Caco-2 (cell line): ENCODE measurements around the gene SIRT3. TPM values are rescaled to one million over a fixed set of nuclear protein-coding genes. Genes with fewer than 3 reads are reported as not detected.

Experiments used
- BruUV-seq: library from RNA; stranded (reverse); fragments of 400-500 nt; replicated peaks from 2 replicates; lab custom pipeline; 2021; lab: Mats Ljungman, UMichigan
- CTCF ChIA-PET: fragments of 300-600 bp; sonication (Branson Sonifier 250); formaldehyde crosslinking; loops from one replicate; lab custom pipeline; 2022; ENCODE audit warnings: antibody characterized with exemption; lab: Charles Lee
- POLR2A ChIA-PET: fragments of 300-600 bp; sonication (Branson Sonifier 250); formaldehyde crosslinking; loops from one replicate; lab custom pipeline; 2022; ENCODE audit warnings: antibody characterized with exemption; lab: Charles Lee
- DNase-seq, 2 experiments: peaks; one replicate each; pipeline versions ENCODE4 v3.0.0 to v3.0.0-alpha.2; 2020 to 2022
- H3K27me3 ChIP-seq: replicated peaks from 2 replicates; pipeline ENCODE4 v1.6.0; 2011; ENCODE audit warnings: low read length; ENCODE audit not compliant: control insufficient read depth, insufficient read depth
- H3K36me3 ChIP-seq: 2 replicates; pipeline ENCODE4 v1.5.1; 2011; ENCODE audit warnings: low read length; ENCODE audit not compliant: control insufficient read depth, insufficient read depth
- H3K4me1 ChIP-seq: fragments of 250-450 bp; sonication (Bioruptor Pico); 2 replicates; pipeline ENCODE4 v1.5.1; 2020; ENCODE audit warnings: mild to moderate bottlenecking
- H3K4me3 ChIP-seq: 2 replicates; pipeline ENCODE4 v1.5.1; 2011; ENCODE audit warnings: low read depth, mild to moderate bottlenecking, control low read depth, low read length
- H3K9me3 ChIP-seq: fragments of 250-450 bp; sonication (Bioruptor Pico); 2 replicates; pipeline ENCODE4 v1.5.1; 2020; ENCODE audit warnings: mild to moderate bottlenecking, moderate library complexity
- H3K27ac Mint-ChIP-seq: one replicate; pipeline ENCODE4 v1.8.0; 2022; ENCODE audit warnings: mixed read lengths; ENCODE audit not compliant: unreplicated experiment
- H3K27me3 Mint-ChIP-seq: one replicate; pipeline ENCODE4 v1.8.0; 2022; ENCODE audit warnings: mixed read lengths; ENCODE audit not compliant: insufficient read depth, unreplicated experiment
- H3K36me3 Mint-ChIP-seq: one replicate; pipeline ENCODE4 v1.8.0; 2022; ENCODE audit warnings: mild to moderate bottlenecking, mixed read lengths; ENCODE audit not compliant: insufficient read depth, unreplicated experiment
- H3K4me1 Mint-ChIP-seq: one replicate; pipeline ENCODE4 v1.8.0; 2022; ENCODE audit warnings: low read depth, mixed read lengths; ENCODE audit not compliant: unreplicated experiment
- H3K4me3 Mint-ChIP-seq: one replicate; pipeline ENCODE4 v1.8.0; 2022; ENCODE audit warnings: mild to moderate bottlenecking, moderate library complexity, mixed read lengths; ENCODE audit not compliant: unreplicated experiment
- H3K9me3 Mint-ChIP-seq: one replicate; pipeline ENCODE4 v1.8.0; 2022; ENCODE audit warnings: mixed read lengths; ENCODE audit not compliant: unreplicated experiment
- CTCF ChIP-seq, 2 experiments: fragments of 200-600 bp in 1 of 2; IDR thresholded peaks; 1 replicate in 1 of 2; 2 replicates in 1 of 2; pipeline versions ENCODE4 v1.5.1 to v1.8.0; 2011 to 2022; ENCODE audit warnings: antibody characterized with exemption in 1 of 2, control low read depth in 1 of 2, inconsistent platforms in 1 of 2, low read depth in 1 of 2, low read length in 1 of 2, mild to moderate bottlenecking in 1 of 2, moderate library complexity in 1 of 2; ENCODE audit not compliant: insufficient read depth in 1 of 2, severe bottlenecking in 1 of 2, unreplicated experiment in 1 of 2
- intact Hi-C: fragments of 100-400 bp; cut with micrococcal nuclease; formaldehyde crosslinking; loops from one replicate; pipeline ENCODE4 v1.10.0; 2022; ENCODE audit not compliant: unreplicated experiment
- total RNA-seq: library from RNA; stranded (reverse); gene quantifications from 2 replicates; pipeline ENCODE4 v1.2.3, GENCODE V29; 2022

Gene SIRT3
- total RNA-seq, 1 experiment from 2014 or later: 24.6 TPM

DNA sequence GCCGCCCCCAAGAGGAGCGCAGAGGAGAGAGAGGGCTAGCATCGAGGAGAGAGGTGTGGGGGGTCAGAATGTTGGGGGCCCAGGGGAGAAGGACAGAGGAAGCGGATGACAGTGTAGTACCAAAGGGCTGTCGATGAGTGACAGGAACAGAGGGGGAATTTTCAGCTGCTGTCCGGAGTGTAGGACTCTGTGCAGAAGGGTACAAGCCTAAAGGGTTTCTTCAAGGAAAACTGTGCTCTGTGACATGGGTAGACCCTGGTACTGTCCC is 36.7 kb upstream of the SIRT3 start:
- Histone ChIP-seq H3K4me1 (peaks cover 5% of the 10 kb centered on the region; the same call in 1 of the 2 replicates), H3K36me3 (no peaks in the 10 kb centered on the region), H3K27me3 (no peaks in the 10 kb centered on the region), H3K4me3 (no peak overlapping the region), H3K9me3 (no peaks in the 10 kb centered on the region)
- Mint-ChIP-seq H3K27me3 (peaks cover 3% of the 10 kb centered on the region), H3K27ac (no peak overlapping the region), H3K36me3 (no peaks in the 10 kb centered on the region), H3K4me3 (no peak overlapping the region), H3K9me3 (no peaks in the 10 kb centered on the region), H3K4me1 (no peaks in the 10 kb centered on the region)
- TF ChIP-seq CTCF (IDR thresholded peaks at IDR 0.05; ENCODE audit: insufficient read depth in 1 of 2, low read depth in 1 of 2, low read length in 1 of 2, severe bottlenecking in 1 of 2, unreplicated experiment in 1 of 2): no peak
- no TSS peak for BruUV-seq
- ChIA-PET CTCF (interaction anchor here (0.6 kb wide), 1 partner anchor 9 kb away, joined by 3 read pairs; no protein-coding TSS in a partner anchor), POLR2A (no interaction called here)
- intact Hi-C loops: no loop called here
- no peak for DNase-seq

- H3K36me3 Mint-ChIP-seq: no peaks in the 10 kb centered on the region
- BruUV-seq: no TSS peak
- no peak overlapping the region for H3K4me3 Mint-ChIP-seq
- no peak overlapping the region for H3K27ac Mint-ChIP-seq
- no peaks in the 10 kb centered on the region for H3K4me1 Mint-ChIP-seq
- intact Hi-C loops: no loop called here
- Histone ChIP-seq H3K4me1 (peaks cover 5% of the 10 kb centered on the region; the same call in 1 of the 2 replicates), H3K27me3 (no peaks in the 10 kb centered on the region), H3K4me3 (no peak overlapping the region), H3K9me3 (no peaks in the 10 kb centered on the region), H3K36me3 (no peaks in the 10 kb centered on the region)
- peaks cover 3% of the 10 kb centered on the region for H3K27me3 Mint-ChIP-seq
- no peak for TF ChIP-seq CTCF (IDR thresholded peaks at IDR 0.05; ENCODE audit: insufficient read depth in 1 of 2, low read depth in 1 of 2, low read length in 1 of 2, severe bottlenecking in 1 of 2, unreplicated experiment in 1 of 2)
- ChIA-PET POLR2A (no interaction called here), CTCF (no interaction called here)
- no peak for DNase-seq
- no peaks in the 10 kb centered on the region for H3K9me3 Mint-ChIP-seq
Observed at GRCh38 chr11:272195-272930, 36.2 kb upstream of the SIRT3 start.

DNA sequence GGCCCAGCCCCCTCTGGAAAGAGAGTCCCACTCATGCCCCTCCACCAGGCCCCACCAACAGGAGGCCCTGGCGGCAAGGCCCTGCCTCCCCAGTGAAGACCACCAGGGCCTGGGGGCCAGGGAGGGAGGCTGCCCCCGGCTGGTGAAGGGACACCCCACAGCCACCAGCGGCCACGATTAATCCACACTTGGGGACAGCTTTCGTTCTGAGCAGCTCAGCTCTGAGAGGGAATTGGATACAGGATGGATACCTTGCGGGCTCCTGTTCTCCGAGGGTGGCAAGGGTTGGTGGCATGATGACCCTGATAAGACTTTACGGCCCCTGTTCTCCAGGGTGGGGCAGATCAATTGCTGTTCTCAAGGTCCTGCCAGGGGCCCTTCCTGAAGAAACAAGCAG is 35.2 kb upstream of the SIRT3 start:
- intact Hi-C loops: no loop called here
- BruUV-seq: no TSS peak
- Mint-ChIP-seq H3K27me3 (peaks cover 3% of the 10 kb centered on the region), H3K36me3 (peaks cover 6% of the 10 kb centered on the region), H3K9me3 (no peaks in the 10 kb centered on the region), H3K27ac (no peak overlapping the region), H3K4me1 (no peaks in the 10 kb centered on the region), H3K4me3 (no peak overlapping the region)
- no peak for DNase-seq
- POLR2A ChIA-PET: no interaction called here
- Histone ChIP-seq H3K4me1 (peaks cover 5% of the 10 kb centered on the region; the same call in 1 of the 2 replicates), H3K27me3 (no peaks in the 10 kb centered on the region), H3K4me3 (no peak overlapping the region), H3K36me3 (no peaks in the 10 kb centered on the region), H3K9me3 (peaks cover 3% of the 10 kb centered on the region; the same call in 1 of the 2 replicates)
- no peak for TF ChIP-seq CTCF (IDR thresholded peaks at IDR 0.05; ENCODE audit: insufficient read depth in 1 of 2, low read depth in 1 of 2, low read length in 1 of 2, severe bottlenecking in 1 of 2, unreplicated experiment in 1 of 2)
- CTCF ChIA-PET: interaction anchor here (0.8 kb wide), 1 partner anchor 21 kb away, joined by 3 read pairs; no protein-coding TSS in a partner anchor
